PC-3 (cell line): Measurements from ENCODE around the gene KCNG2. TPM values are rescaled to one million over a fixed set of nuclear protein-coding genes. Genes with fewer than 3 reads are reported as not detected.

Source experiments
- ATAC-seq: fragments of 200-7000 bp; cut with Tn5 transposase; 2 replicates; pipeline ENCODE4 v1.9.1; 2020; ENCODE audit warnings: mild to moderate bottlenecking, moderate library complexity
- BruUV-seq: library from RNA; stranded (reverse); fragments of 400-500 nt; replicated peaks from 2 replicates; lab custom pipeline; 2021; lab: Mats Ljungman, UMichigan
- CTCF ChIA-PET: fragments of 300-600 bp; sonication (Branson Sonifier 250); formaldehyde crosslinking; loops from one replicate; lab custom pipeline; 2022; ENCODE audit warnings: antibody characterized with exemption; lab: Charles Lee
- POLR2A ChIA-PET: fragments of 300-600 bp; sonication (Branson Sonifier 250); formaldehyde crosslinking; loops from one replicate; lab custom pipeline; 2022; ENCODE audit warnings: antibody characterized with exemption; ENCODE audit not compliant: unreplicated experiment; lab: Charles Lee
- DNase-seq: peaks from one replicate; pipeline ENCODE4 v3.0.0-alpha.2; 2015
- H2AFZ ChIP-seq: fragments of 300-600 bp; sonication (generic); 2 replicates; pipeline ENCODE4 v1.6.0; 2016; ENCODE audit warnings: antibody characterized with exemption, low read length
- H3F3A ChIP-seq: fragments of 300-600 bp; sonication (generic); one replicate; pipeline ENCODE4 v1.6.0; 2017; ENCODE audit warnings: antibody characterized with exemption, low read length, control low read depth, mild to moderate bottlenecking; ENCODE audit not compliant: unreplicated experiment
- H3K27ac ChIP-seq: fragments of 300-600 bp; sonication (generic); 2 replicates; pipeline ENCODE4 v1.5.1; 2016; ENCODE audit warnings: mild to moderate bottlenecking, low read length
- H3K27me3 ChIP-seq: fragments of 300-600 bp; sonication (generic); 2 replicates; pipeline ENCODE4 v1.6.1; 2016; ENCODE audit warnings: low read length, mixed read lengths
- H3K36me3 ChIP-seq: fragments of 300-600 bp; sonication (generic); 2 replicates; pipeline ENCODE4 v1.6.1; 2016; ENCODE audit warnings: low read depth, mixed run types, low read length, mixed read lengths
- H3K4me1 ChIP-seq: fragments of 300-600 bp; sonication (generic); 2 replicates; pipeline ENCODE4 v1.5.1; 2016; ENCODE audit warnings: low read length; ENCODE audit not compliant: insufficient read depth
- H3K4me2 ChIP-seq: fragments of 300-600 bp; sonication (generic); 2 replicates; pipeline ENCODE4 v1.6.0; 2016; ENCODE audit warnings: low read length
- H3K4me3 ChIP-seq: fragments of 300-600 bp; sonication (generic); 2 replicates; pipeline ENCODE4 v1.5.1; 2016; ENCODE audit warnings: mild to moderate bottlenecking, low read length, mixed read lengths
- H3K79me2 ChIP-seq: fragments of 300-600 bp; sonication (generic); 2 replicates; pipeline ENCODE4 v1.6.1; 2017; ENCODE audit warnings: low read length, mixed read lengths
- H3K9ac ChIP-seq: fragments of 300-600 bp; sonication (generic); 2 replicates; pipeline ENCODE4 v1.6.0; 2016; ENCODE audit warnings: mild to moderate bottlenecking, low read length
- H3K9me2 ChIP-seq: fragments of 300-600 bp; sonication (generic); replicated peaks from 2 replicates; pipeline ENCODE4 v1.6.1; 2016; ENCODE audit warnings: mixed run types, low read length, mixed read lengths
- H3K9me3 ChIP-seq: fragments of 300-600 bp; sonication (generic); 2 replicates; pipeline ENCODE4 v1.6.1; 2016; ENCODE audit warnings: low read length, mixed read lengths
- H4K20me1 ChIP-seq: fragments of 300-600 bp; sonication (generic); 2 replicates; pipeline ENCODE4 v1.6.1; 2016; ENCODE audit warnings: low read length, mixed read lengths
- EZH2 ChIP-seq: fragments of 300-600 bp; sonication (generic); IDR thresholded peaks from one replicate; pipeline ENCODE4 v1.6.1; 2017; ENCODE audit warnings: antibody characterized with exemption, mild to moderate bottlenecking, low read length; ENCODE audit not compliant: unreplicated experiment
- EZH2phosphoT487 ChIP-seq: fragments of 300-600 bp; sonication (generic); IDR thresholded peaks from 2 replicates; pipeline ENCODE4 v1.6.1; 2018; ENCODE audit warnings: mild to moderate bottlenecking, antibody characterized with exemption, low read length, borderline replicate concordance
- intact Hi-C: fragments of 100-400 bp; cut with micrococcal nuclease; formaldehyde crosslinking; loops from 2 replicates; pipeline ENCODE4 v1.9.0; 2023
- total RNA-seq: library from RNA; depleted of rRNA; stranded (reverse); fragments of >200 nt; gene quantifications from 2 replicates; pipeline ENCODE4 v1.2.3, GENCODE V29; 2014
- TF ChIP-seq, protein P1 (sequence below): fragments of 300-600 bp; sonication (generic); conservative IDR thresholded peaks from 2 replicates; pipeline ENCODE4 v1.5.1; 2017; ENCODE audit warnings: antibody characterized with exemption, low read depth, mild to moderate bottlenecking, low read length

KCNG2 gene
- total RNA-seq, 1 experiment from 2014 or later: not detected

DNA sequence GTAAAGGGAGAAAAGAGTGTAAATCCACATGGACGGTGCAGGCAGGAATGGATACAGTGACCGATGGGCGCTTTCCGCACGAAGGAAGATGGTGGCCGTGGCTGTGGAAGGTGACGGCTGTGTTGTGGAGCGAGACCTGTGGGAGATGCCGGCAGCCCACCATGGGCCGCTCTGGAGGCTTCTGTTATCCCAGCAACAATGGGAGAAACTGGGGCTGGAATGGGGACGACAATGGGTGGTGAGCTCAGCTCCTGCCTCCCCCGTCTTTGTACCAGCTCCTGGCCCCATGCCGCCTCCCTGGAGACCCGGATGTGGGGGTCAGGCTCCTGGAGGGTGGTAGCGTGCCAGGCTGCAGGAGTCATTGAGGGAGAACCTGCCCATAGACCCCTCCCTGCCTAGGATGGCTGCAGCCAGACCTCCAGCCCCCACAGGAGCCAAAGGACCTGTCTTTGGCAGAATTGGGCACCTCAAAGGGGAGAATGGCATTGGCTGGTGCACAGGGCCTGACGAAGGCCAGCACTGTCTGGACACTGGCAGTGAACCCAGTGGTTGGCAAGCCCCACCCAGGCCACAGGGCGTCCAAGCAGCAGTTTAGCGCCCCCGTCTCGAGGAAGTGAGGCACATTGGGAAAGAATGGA, 81.1 kb downstream of the KCNG2 start:
- no peak overlapping the region for H3K4me2 ChIP-seq
- H3K4me3 ChIP-seq: no peak overlapping the region
- no peak for TF ChIP-seq EZH2phosphoT487
- TF ChIP-seq, protein P1, sequence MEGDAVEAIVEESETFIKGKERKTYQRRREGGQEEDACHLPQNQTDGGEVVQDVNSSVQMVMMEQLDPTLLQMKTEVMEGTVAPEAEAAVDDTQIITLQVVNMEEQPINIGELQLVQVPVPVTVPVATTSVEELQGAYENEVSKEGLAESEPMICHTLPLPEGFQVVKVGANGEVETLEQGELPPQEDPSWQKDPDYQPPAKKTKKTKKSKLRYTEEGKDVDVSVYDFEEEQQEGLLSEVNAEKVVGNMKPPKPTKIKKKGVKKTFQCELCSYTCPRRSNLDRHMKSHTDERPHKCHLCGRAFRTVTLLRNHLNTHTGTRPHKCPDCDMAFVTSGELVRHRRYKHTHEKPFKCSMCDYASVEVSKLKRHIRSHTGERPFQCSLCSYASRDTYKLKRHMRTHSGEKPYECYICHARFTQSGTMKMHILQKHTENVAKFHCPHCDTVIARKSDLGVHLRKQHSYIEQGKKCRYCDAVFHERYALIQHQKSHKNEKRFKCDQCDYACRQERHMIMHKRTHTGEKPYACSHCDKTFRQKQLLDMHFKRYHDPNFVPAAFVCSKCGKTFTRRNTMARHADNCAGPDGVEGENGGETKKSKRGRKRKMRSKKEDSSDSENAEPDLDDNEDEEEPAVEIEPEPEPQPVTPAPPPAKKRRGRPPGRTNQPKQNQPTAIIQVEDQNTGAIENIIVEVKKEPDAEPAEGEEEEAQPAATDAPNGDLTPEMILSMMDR: no peak
- TF ChIP-seq EZH2: no peak
- ATAC-seq (no peak), DNase-seq (no peak)
- H2AFZ ChIP-seq: no peak overlapping the region
- BruUV-seq: no TSS peak
- ChIA-PET CTCF (no interaction called here), POLR2A (no interaction called here)
- no peaks in the 10 kb centered on the region for H3K79me2 ChIP-seq
- H3K4me1 ChIP-seq: no peaks in the 10 kb centered on the region
- intact Hi-C loops: no loop called here
- H3K9ac ChIP-seq: no peak overlapping the region
- no peaks in the 10 kb centered on the region for H3K36me3 ChIP-seq
- H3K27ac ChIP-seq: no peak overlapping the region
- H4K20me1 ChIP-seq: no peaks in the 10 kb centered on the region
- no peaks in the 10 kb centered on the region for H3K9me2 ChIP-seq
- no peaks in the 10 kb centered on the region for H3K27me3 ChIP-seq
- no peaks in the 10 kb centered on the region for H3F3A ChIP-seq
- no peaks in the 10 kb centered on the region for H3K9me3 ChIP-seq

DNA sequence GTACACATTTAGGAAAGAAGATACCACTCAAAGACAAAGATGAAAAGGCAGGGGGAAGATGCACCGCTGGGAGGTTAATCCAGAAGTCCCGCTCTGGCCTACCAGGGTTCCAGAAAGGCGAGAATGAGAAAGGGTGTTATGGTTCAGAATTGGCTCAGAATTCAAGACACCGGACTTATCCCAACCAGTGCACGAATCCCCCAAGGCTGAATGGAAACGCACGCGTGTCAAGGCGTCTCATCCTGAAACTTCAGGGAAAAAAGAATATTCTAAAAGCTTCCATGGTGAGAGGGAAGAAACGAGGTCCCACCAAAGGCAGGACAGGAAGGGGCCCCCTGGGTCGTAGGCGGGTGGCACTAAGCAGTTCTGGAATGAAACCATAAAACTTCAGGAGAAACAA, 81.8 kb downstream of the KCNG2 start:
- no peak for TF ChIP-seq EZH2
- no peak for TF ChIP-seq EZH2phosphoT487
- TF ChIP-seq, protein P1: no peak
- no peak overlapping the region for H3K9ac ChIP-seq
- no peaks in the 10 kb centered on the region for H4K20me1 ChIP-seq
- no peak for ATAC-seq
- H3F3A ChIP-seq: no peaks in the 10 kb centered on the region
- H3K27ac ChIP-seq: no peak overlapping the region
- H3K9me3 ChIP-seq: no peaks in the 10 kb centered on the region
- POLR2A ChIA-PET: no interaction called here
- no peaks in the 10 kb centered on the region for H3K36me3 ChIP-seq
- H2AFZ ChIP-seq: no peak overlapping the region
- CTCF ChIA-PET: no interaction called here
- H3K9me2 ChIP-seq: no peaks in the 10 kb centered on the region
- no peak overlapping the region for H3K4me3 ChIP-seq
- H3K4me1 ChIP-seq: no peaks in the 10 kb centered on the region
- BruUV-seq: no TSS peak
- intact Hi-C loops: no loop called here
- H3K4me2 ChIP-seq: no peak overlapping the region
- no peaks in the 10 kb centered on the region for H3K79me2 ChIP-seq
- 0 out of 2 replicates have a peak, but pooled peaks cover under 1% of the 10 kb centered on the region for H3K27me3 ChIP-seq
- DNase-seq: no peak

DNA sequence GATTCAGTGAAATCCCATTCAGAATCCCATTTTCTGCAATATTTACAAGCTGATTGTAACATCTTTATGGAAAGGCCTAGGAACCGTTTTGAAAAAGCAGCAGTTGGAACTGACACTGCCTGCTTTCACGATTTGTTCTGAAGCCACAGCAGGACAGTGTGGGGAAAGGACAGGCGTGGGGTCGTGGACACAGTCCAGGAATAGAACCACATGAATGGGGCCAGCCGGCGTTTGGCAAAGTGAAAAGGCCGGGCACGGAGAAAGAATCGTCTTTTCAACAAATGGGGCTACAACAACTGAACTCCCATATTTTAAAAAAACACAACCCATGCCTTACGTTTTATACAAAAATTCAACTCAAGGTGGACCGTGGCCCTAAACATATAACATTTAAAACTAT, 84.0 kb downstream of the KCNG2 start:
- no peaks in the 10 kb centered on the region for H3K9me3 ChIP-seq
- no TSS peak for BruUV-seq
- H3K4me2 ChIP-seq: no peak overlapping the region
- peaks cover 10% of the 10 kb centered on the region for H3K27me3 ChIP-seq
- CTCF ChIA-PET: no interaction called here
- H3F3A ChIP-seq: no peaks in the 10 kb centered on the region
- H3K27ac ChIP-seq: no peak overlapping the region
- TF ChIP-seq EZH2phosphoT487 (no peak), EZH2 (no peak)
- TF ChIP-seq, protein P1: no peak
- no peaks in the 10 kb centered on the region for H3K9me2 ChIP-seq
- no peak overlapping the region for H3K9ac ChIP-seq
- no peak for DNase-seq
- no peak overlapping the region for H2AFZ ChIP-seq
- POLR2A ChIA-PET: no interaction called here
- intact Hi-C loops: no loop called here
- no peaks in the 10 kb centered on the region for H4K20me1 ChIP-seq
- no peaks in the 10 kb centered on the region for H3K79me2 ChIP-seq
- H3K36me3 ChIP-seq: no peaks in the 10 kb centered on the region
- ATAC-seq: no peak
- no peaks in the 10 kb centered on the region for H3K4me1 ChIP-seq
- no peak overlapping the region for H3K4me3 ChIP-seq
